IMR-90 (cell line): ENCODE measurements around the gene CACNA1D. TPM values are rescaled to one million over a fixed set of nuclear protein-coding genes. Genes with fewer than 3 reads are reported as not detected.

Source experiments
- ATAC-seq: fragments of 200-7000 bp; cut with Tn5 transposase; 2 replicates; pipeline ENCODE4 v1.9.1; 2020; ENCODE audit warnings: low read depth, mild to moderate bottlenecking, moderate library complexity
- BruUV-seq: library from RNA; stranded (reverse); fragments of 400-500 nt; replicated peaks from 2 replicates; lab custom pipeline; 2021; lab: Mats Ljungman, UMichigan
- CTCF ChIA-PET: fragments of 300-600 bp; formaldehyde crosslinking; extraction: SDS; loops from one replicate; lab custom pipeline; 2021; ENCODE audit warnings: antibody characterized with exemption; lab: Yijun Ruan, JAX
- POLR2A ChIA-PET: fragments of 300-600 bp; sonication (Branson Sonifier 250); formaldehyde crosslinking; loops from one replicate; lab custom pipeline; 2022; ENCODE audit warnings: antibody characterized with exemption; ENCODE audit not compliant: unreplicated experiment; lab: Charles Lee
- DNase-seq: peaks from one replicate; pipeline ENCODE4 v3.0.0; 2013
- H2AFZ ChIP-seq: replicated peaks from 2 replicates; pipeline ENCODE3; 2013; ENCODE audit warnings: low read length, mild to moderate bottlenecking; ENCODE audit not compliant: poor library complexity
- H2AK5ac ChIP-seq: 2 replicates; pipeline ENCODE4 v1.6.1; 2013; ENCODE audit warnings: low read depth, low read length, inconsistent platforms
- H2AK9ac ChIP-seq: replicated peaks from 2 replicates; pipeline ENCODE3; 2013; ENCODE audit warnings: mild to moderate bottlenecking, low read depth, low read length, moderate library complexity; ENCODE audit not compliant: poor library complexity
- H2BK120ac ChIP-seq: 2 replicates; pipeline ENCODE4 v1.6.1; 2013; ENCODE audit warnings: low read depth, low read length, inconsistent platforms
- H2BK15ac ChIP-seq: 3 replicates; pipeline ENCODE4 v1.6.1; 2013; ENCODE audit warnings: low read depth, low read length, inconsistent platforms
- H2BK20ac ChIP-seq: 2 replicates; pipeline ENCODE4 v1.6.1; 2013; ENCODE audit warnings: low read depth, mild to moderate bottlenecking, inconsistent platforms, low read length, moderate library complexity
- H2BK5ac ChIP-seq: 2 replicates; pipeline ENCODE4 v1.6.1; 2013; ENCODE audit warnings: mild to moderate bottlenecking, low read depth, low read length, inconsistent platforms; ENCODE audit not compliant: poor library complexity, severe bottlenecking
- H3K14ac ChIP-seq: replicated peaks from 2 replicates; pipeline ENCODE4 v1.6.1; 2013; ENCODE audit warnings: low read depth, low read length, inconsistent platforms
- H3K18ac ChIP-seq: 2 replicates; pipeline ENCODE4 v1.6.1; 2013; ENCODE audit warnings: low read depth, low read length, control low read depth
- H3K23ac ChIP-seq: 2 replicates; pipeline ENCODE4 v1.6.1; 2013; ENCODE audit warnings: low read depth, low read length, inconsistent platforms
- H3K27ac ChIP-seq: 2 replicates; pipeline ENCODE4 v1.5.1; 2013; ENCODE audit warnings: mild to moderate bottlenecking, control low read depth, low read length; ENCODE audit not compliant: insufficient read depth
- H3K27me3 ChIP-seq: 2 replicates; pipeline ENCODE4 v1.6.1; 2013; ENCODE audit warnings: low read length; ENCODE audit not compliant: control insufficient read depth, insufficient read depth
- H3K36me3 ChIP-seq: 2 replicates; pipeline ENCODE4 v1.6.1; 2013; ENCODE audit warnings: low read length, mixed read lengths; ENCODE audit not compliant: control insufficient read depth, insufficient read depth
- H3K4ac ChIP-seq: 2 replicates; pipeline ENCODE4 v1.6.1; 2013; ENCODE audit warnings: low read depth, low read length, inconsistent platforms
- H3K4me1 ChIP-seq: 2 replicates; pipeline ENCODE4 v1.6.1; 2013; ENCODE audit warnings: low read length, mixed read lengths; ENCODE audit not compliant: control insufficient read depth, insufficient read depth
- H3K4me2 ChIP-seq: 2 replicates; pipeline ENCODE4 v1.6.1; 2013; ENCODE audit warnings: low read depth, mild to moderate bottlenecking, control low read depth, low read length, moderate library complexity
- H3K4me3 ChIP-seq: 2 replicates; pipeline ENCODE4 v1.5.1; 2013; ENCODE audit warnings: low read depth, mild to moderate bottlenecking, control low read depth, low read length, moderate library complexity; ENCODE audit not compliant: insufficient read depth
- H3K56ac ChIP-seq: 2 replicates; pipeline ENCODE4 v1.6.1; 2013; ENCODE audit warnings: low read length, inconsistent platforms; ENCODE audit not compliant: insufficient read depth; ENCODE audit errors: extremely low read depth
- H3K79me1 ChIP-seq, 2 experiments: 2 replicates each; pipeline ENCODE4 v1.6.1; 2013; ENCODE audit warnings: low read length in 2 of 2, inconsistent platforms in 1 of 2, low read depth in 1 of 2
- H3K9ac ChIP-seq: 2 replicates; pipeline ENCODE4 v1.6.1; 2013; ENCODE audit warnings: low read depth, low read length, control low read depth
- H3K9me1 ChIP-seq: 2 replicates; pipeline ENCODE4 v1.6.1; 2013; ENCODE audit warnings: low read length, inconsistent platforms; ENCODE audit not compliant: insufficient read depth
- H3K9me3 ChIP-seq: 2 replicates; pipeline ENCODE4 v1.6.1; 2013; ENCODE audit warnings: low read length; ENCODE audit not compliant: control insufficient read depth, insufficient read depth
- H4K20me1 ChIP-seq: 2 replicates; pipeline ENCODE4 v1.6.1; 2013; ENCODE audit warnings: low read length, inconsistent platforms; ENCODE audit not compliant: insufficient read depth
- H4K5ac ChIP-seq: 2 replicates; pipeline ENCODE4 v1.6.1; 2013; ENCODE audit warnings: mild to moderate bottlenecking, low read depth, low read length, control low read depth
- H4K8ac ChIP-seq, 2 experiments: 2 replicates each; pipeline ENCODE4 v1.6.1; 2013; ENCODE audit warnings: low read depth in 2 of 2, low read length in 2 of 2, control low read depth in 1 of 2, inconsistent platforms in 1 of 2
- H4K91ac ChIP-seq: 2 replicates; pipeline ENCODE4 v1.6.1; 2013; ENCODE audit warnings: low read depth, low read length, inconsistent platforms; ENCODE audit not compliant: insufficient read depth
- BHLHE40 ChIP-seq: fragments of 150-350 bp; IDR thresholded peaks from 2 replicates; pipeline ENCODE4 v1.6.1; 2016; ENCODE audit warnings: mild to moderate bottlenecking, low read depth, low read length
- CEBPB ChIP-seq: IDR thresholded peaks from 2 replicates; pipeline ENCODE4 v1.6.1; 2012; ENCODE audit warnings: low read depth, low read length, improper control_type of control experiment
- CHD1 ChIP-seq: IDR thresholded peaks from 2 replicates; pipeline ENCODE4 v1.6.1; 2012; ENCODE audit warnings: low read depth, low read length, improper control_type of control experiment
- CTCF ChIP-seq: conservative IDR thresholded peaks from 2 replicates; pipeline ENCODE4 v1.5.1; 2012; ENCODE audit warnings: mild to moderate bottlenecking, low read depth, low read length, improper control_type of control experiment
- ELK1 ChIP-seq: fragments of 150-350 bp; IDR thresholded peaks from 2 replicates; pipeline ENCODE4 v1.6.1; 2016; ENCODE audit warnings: low read depth, mild to moderate bottlenecking, low read length, moderate library complexity, borderline replicate concordance
- FOS ChIP-seq: fragments of 150-350 bp; IDR thresholded peaks from 2 replicates; pipeline ENCODE4 v1.6.1; 2016; ENCODE audit warnings: low read depth, low read length
- MAFK ChIP-seq: IDR thresholded peaks from 2 replicates; pipeline ENCODE4 v1.6.1; 2012; ENCODE audit warnings: low read depth, low read length, improper control_type of control experiment
- MAZ ChIP-seq: IDR thresholded peaks from 2 replicates; pipeline ENCODE4 v1.6.1; 2012; ENCODE audit warnings: low read depth, mild to moderate bottlenecking, low read length, improper control_type of control experiment, moderate library complexity, borderline replicate concordance
- MXI1 ChIP-seq: IDR thresholded peaks from 2 replicates; pipeline ENCODE4 v1.6.1; 2012; ENCODE audit warnings: low read depth, mild to moderate bottlenecking, low read length, moderate library complexity, borderline replicate concordance
- NFE2L2 ChIP-seq: fragments of 150-350 bp; IDR thresholded peaks from 2 replicates; pipeline ENCODE4 v1.6.1; 2016; ENCODE audit warnings: low read depth, mild to moderate bottlenecking, low read length
- POLR2A ChIP-seq: IDR thresholded peaks from 2 replicates; pipeline ENCODE4 v1.6.1; 2012; ENCODE audit warnings: mild to moderate bottlenecking, low read depth, low read length
- RAD21 ChIP-seq: IDR thresholded peaks from 2 replicates; pipeline ENCODE4 v1.6.1; 2012; ENCODE audit warnings: low read length, improper control_type of control experiment
- RCOR1 ChIP-seq: IDR thresholded peaks from 2 replicates; pipeline ENCODE4 v1.6.1; 2012; ENCODE audit warnings: mild to moderate bottlenecking, low read length, improper control_type of control experiment; ENCODE audit not compliant: insufficient replicate concordance
- RFX5 ChIP-seq: IDR thresholded peaks from 2 replicates; pipeline ENCODE4 v1.8.0; 2012; ENCODE audit warnings: low read depth, mild to moderate bottlenecking, low read length, moderate library complexity
- SMC3 ChIP-seq: fragments of 150-350 bp; IDR thresholded peaks from 2 replicates; pipeline ENCODE4 v1.6.1; 2016; ENCODE audit warnings: low read depth, mild to moderate bottlenecking, antibody characterized with exemption, low read length, moderate library complexity
- USF2 ChIP-seq: fragments of 150-350 bp; IDR thresholded peaks from 2 replicates; pipeline ENCODE4 v1.6.1; 2017; ENCODE audit warnings: mild to moderate bottlenecking, antibody characterized with exemption, low read length, low read depth
- WGBS, 2 experiments: methylation state at CpG; one replicate each; pipeline versions ENCODE4 v1.1.5 to v1.1.7; 2013; ENCODE audit warnings: missing lambda C conversion rate in 2 of 2; ENCODE audit not compliant: insufficient read length in 1 of 2; ENCODE audit errors: extremely low coverage in 2 of 2; 5-methylcytosine and 5-hydroxymethylcytosine counted together
- dilution Hi-C: fragments of 300-500 bp; cut with HindIII; formaldehyde crosslinking; loops from one replicate; pipeline ENCODE4 v1.14.3; 2018; ENCODE audit warnings: low sequenced_read_pairs; ENCODE audit not compliant: unreplicated experiment
- in situ Hi-C: fragments of 300-500 bp; cut with MboI; formaldehyde crosslinking; loops from 3 replicates; pipeline ENCODE4 v1.14.3; 2019; ENCODE audit warnings: low sequenced_read_pairs, inconsistent platforms, mixed read lengths
- intact Hi-C: fragments of 100-400 bp; cut with micrococcal nuclease; formaldehyde crosslinking; loops from 2 replicates; pipeline ENCODE4 v1.10.0; 2022
- polyA plus RNA-seq, 3 experiments: library from polyadenylated mRNA; depleted of rRNA; stranded (reverse); fragments of >200 nt; gene quantifications; 2 replicates each; pipeline ENCODE4 v1.2.3, GENCODE V29; 2012; ENCODE audit warnings: low replicate concordance in 1 of 3
- total RNA-seq: library from RNA; depleted of rRNA; stranded (reverse); fragments of >200 nt; gene quantifications from 2 replicates; pipeline ENCODE4 v1.2.3, GENCODE V29; 2012

The CACNA1D gene
- total and polyA plus RNA-seq, 2 of the 4 experiments (the other 2 are of a cell fraction): 0.07 TPM; not detected in 1

- Histone ChIP-seq H3K9me3 (no peaks in the 10 kb centered on the region), H2AFZ (no peak overlapping the region), H3K79me1 (no peaks in the 10 kb centered on the region), H4K20me1 (no peaks in the 10 kb centered on the region), H2BK120ac (no peak overlapping the region), H4K5ac (no peak overlapping the region), H3K9me1 (no peaks in the 10 kb centered on the region), H3K14ac (no peak overlapping the region), H3K4ac (no peak overlapping the region), H3K27me3 (peaks cover 14% of the 10 kb centered on the region; the same call in 1 of the 2 replicates), H2BK5ac (no peak overlapping the region), H3K9ac (no peak overlapping the region), H2BK15ac (no peak overlapping the region), H2BK20ac (no peak overlapping the region), H3K4me3 (no peak overlapping the region), H3K4me2 (no peak overlapping the region), H4K8ac (no peak overlapping the region), H3K23ac (no peak overlapping the region), H3K18ac (no peak overlapping the region), H2AK9ac (no peak overlapping the region), H3K4me1 (no peaks in the 10 kb centered on the region), H3K36me3 (no peaks in the 10 kb centered on the region), H4K91ac (no peak overlapping the region), H3K56ac (no peak overlapping the region), H2AK5ac (no peak overlapping the region), H3K27ac (no peak overlapping the region)
- POLR2A ChIA-PET: no interaction called here
- dilution Hi-C loops (no loop called here), intact Hi-C loops (no loop called here), in situ Hi-C loops (no loop called here)
- ATAC-seq (no peak), DNase-seq (no peak)
- TF ChIP-seq CEBPB: no peak
- TF ChIP-seq RAD21: no peak
- TF ChIP-seq MAZ: no peak
- no peak for TF ChIP-seq RFX5
- no peak for TF ChIP-seq MXI1
- no peak for TF ChIP-seq MAFK
- TF ChIP-seq CTCF: no peak
- TF ChIP-seq POLR2A: no peak
- TF ChIP-seq USF2: no peak
- TF ChIP-seq ELK1: no peak
- TF ChIP-seq SMC3: no peak
- no peak for TF ChIP-seq NFE2L2
- TF ChIP-seq RCOR1: no peak
- TF ChIP-seq CHD1: no peak
- no peak for TF ChIP-seq FOS
- TF ChIP-seq BHLHE40: no peak
- BruUV-seq: no TSS peak
- CTCF ChIA-PET: no interaction called here
- 82% methylated on average over 4 of the region's 14 CpGs; no CpG with 5 or more reads in 1 of the 2 experiments for WGBS, 2 experiments
Measured at GRCh38 chr3:53764026-53764775, 269.8 kb downstream of the CACNA1D start.
